ENCODE measurements around the gene CTNND2.

The CTNND2 gene

DNA sequence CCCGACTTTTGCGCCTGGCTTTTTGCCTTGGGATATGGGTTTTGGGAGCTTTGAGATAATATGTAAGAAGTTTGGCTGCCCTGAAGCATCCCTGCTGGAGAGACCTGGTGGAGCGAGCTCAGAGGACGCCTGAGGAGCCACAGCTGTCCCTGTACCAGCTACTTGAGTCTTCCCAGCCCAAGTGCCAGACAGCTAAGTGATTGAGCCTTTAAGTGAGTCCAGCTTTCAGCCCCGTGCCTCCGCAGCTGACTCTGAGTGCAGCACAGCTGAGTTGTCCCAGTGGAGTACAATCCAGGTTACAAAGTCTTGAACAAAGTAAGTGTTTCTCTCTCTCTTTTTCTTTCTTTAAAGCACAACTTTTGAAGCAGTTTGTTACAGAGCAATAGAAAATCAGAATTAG lies 939.4 kb downstream of the CTNND2 start:
- in situ Hi-C loops (cut with HindIII; ENCODE audit: low pct_unique_long_range_greater_than_20kb, low sequenced_read_pairs), result no loop called here
- TF ChIP-seq JUND (IDR thresholded peaks at IDR 0.05; ENCODE audit: low read depth), result no peak
- DNase-seq (ENCODE audit: low read depth in 1 of 2, low spot score in 1 of 2), result no peak

DNA sequence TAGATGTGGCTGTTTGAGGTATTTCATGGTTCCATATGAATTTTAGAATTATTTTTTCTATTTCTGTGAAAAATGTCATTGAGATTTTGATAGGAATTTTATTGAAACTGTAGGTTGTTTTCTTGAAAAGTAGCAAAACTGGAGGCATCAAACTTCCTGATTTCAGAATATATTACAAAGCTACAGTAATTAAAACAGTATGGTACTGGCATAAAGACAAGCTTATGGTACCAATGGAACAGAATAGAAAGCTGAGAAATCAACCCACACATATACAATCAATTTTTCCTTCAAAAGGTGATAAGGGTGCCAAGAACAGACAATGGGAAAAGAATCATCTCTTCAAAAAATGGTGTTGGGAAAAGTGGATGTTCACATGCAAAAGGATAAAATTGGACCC lies 945.5 kb downstream of the CTNND2 start:
- DNase-seq (ENCODE audit: low read depth in 1 of 2, low spot score in 1 of 2), result no peak
- no peak for TF ChIP-seq JUND (IDR thresholded peaks at IDR 0.05; ENCODE audit: low read depth)
- in situ Hi-C loops (cut with HindIII; ENCODE audit: low pct_unique_long_range_greater_than_20kb, low sequenced_read_pairs), result no loop called here

DNA sequence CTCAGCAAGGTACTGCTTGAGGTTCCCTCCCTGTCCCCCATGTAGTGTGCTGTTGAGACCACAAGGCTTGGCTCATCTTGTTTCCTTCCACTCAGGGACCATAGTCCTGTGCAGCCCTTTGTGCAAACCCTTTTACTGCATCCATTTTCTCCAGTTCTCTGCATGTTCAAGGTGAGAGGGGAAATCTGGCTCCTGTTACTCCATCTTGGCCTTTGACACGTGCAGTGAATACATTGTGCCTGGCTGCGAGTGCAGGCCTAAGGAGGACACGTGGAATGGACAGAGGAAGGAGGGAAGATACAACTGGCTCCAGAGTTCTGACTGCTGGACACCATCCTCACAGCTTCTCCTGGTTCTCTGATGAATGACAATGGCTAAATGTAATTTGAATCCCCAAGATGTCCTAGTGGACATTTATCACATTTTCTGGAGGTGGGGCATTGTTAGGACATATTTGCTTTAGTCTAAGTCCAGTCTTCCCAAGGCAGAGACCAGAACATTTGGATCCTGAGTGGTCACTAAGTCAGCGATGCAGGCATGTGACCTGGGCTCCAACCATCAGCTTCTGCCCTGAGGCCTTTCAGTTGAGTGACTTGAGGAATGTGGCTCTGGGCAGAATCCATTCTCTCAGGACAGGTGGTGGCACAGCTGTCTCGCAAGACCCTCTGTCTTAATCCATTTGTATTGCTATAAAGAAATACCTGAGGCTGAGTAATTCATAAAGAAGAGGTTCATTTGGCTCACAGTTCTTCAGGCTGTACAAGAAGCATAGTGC lies 954.2 kb downstream of the CTNND2 start:
- TF ChIP-seq JUND (IDR thresholded peaks at IDR 0.05; ENCODE audit: low read depth), result no peak
- DNase-seq (ENCODE audit: low read depth in 1 of 2, low spot score in 1 of 2), result no peak
- in situ Hi-C loops (cut with HindIII; ENCODE audit: low pct_unique_long_range_greater_than_20kb, low sequenced_read_pairs), result no loop called here

DNA sequence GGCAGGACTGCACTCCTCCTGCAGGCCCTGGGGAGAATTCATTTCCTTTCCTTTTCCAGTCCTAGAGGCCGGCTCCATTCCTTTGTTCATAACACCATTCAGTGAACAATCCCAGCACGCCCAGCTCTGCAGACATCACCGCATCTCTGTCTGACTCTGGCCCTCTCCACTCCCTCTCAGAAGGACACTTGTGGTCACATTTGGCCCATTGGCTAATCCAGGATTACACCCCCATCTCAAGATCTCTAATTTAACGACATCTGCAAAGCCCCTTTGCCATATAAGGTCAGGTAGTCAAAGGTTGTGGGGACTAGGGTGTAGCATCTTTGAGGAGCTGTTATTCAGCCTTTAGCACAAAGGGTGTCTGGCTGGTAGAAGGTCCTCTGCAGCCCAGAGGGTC lies 958.2 kb downstream of the CTNND2 start:
- no peak for TF ChIP-seq JUND (IDR thresholded peaks at IDR 0.05; ENCODE audit: low read depth)
- in situ Hi-C loops (cut with HindIII; ENCODE audit: low pct_unique_long_range_greater_than_20kb, low sequenced_read_pairs), result no loop called here
- no peak for DNase-seq (ENCODE audit: low read depth in 1 of 2, low spot score in 1 of 2)

DNA sequence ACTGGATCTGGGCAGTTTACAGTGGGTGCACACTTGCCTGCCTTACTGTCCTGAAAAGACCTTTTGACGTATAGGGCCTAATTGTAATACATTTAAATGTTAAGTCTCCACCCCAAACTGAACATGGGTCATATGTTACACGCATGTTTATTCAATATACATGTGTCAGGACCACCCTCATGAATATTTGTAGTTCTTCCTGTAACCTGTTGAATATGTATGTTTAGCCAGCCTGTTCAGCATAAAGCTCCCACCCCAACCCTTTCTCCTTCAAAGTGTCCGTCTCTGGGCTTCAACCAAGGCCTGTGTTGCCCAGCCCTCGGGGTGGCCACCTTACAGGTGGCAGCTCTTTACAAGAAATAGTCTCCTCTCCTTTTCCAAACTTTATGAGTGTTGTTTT lies 962.3 kb downstream of the CTNND2 start:
- in situ Hi-C loops (cut with HindIII; ENCODE audit: low pct_unique_long_range_greater_than_20kb, low sequenced_read_pairs), result no loop called here
- TF ChIP-seq JUND (IDR thresholded peaks at IDR 0.05; ENCODE audit: low read depth), result no peak
- no peak for DNase-seq (ENCODE audit: low read depth in 1 of 2, low spot score in 1 of 2)

DNA sequence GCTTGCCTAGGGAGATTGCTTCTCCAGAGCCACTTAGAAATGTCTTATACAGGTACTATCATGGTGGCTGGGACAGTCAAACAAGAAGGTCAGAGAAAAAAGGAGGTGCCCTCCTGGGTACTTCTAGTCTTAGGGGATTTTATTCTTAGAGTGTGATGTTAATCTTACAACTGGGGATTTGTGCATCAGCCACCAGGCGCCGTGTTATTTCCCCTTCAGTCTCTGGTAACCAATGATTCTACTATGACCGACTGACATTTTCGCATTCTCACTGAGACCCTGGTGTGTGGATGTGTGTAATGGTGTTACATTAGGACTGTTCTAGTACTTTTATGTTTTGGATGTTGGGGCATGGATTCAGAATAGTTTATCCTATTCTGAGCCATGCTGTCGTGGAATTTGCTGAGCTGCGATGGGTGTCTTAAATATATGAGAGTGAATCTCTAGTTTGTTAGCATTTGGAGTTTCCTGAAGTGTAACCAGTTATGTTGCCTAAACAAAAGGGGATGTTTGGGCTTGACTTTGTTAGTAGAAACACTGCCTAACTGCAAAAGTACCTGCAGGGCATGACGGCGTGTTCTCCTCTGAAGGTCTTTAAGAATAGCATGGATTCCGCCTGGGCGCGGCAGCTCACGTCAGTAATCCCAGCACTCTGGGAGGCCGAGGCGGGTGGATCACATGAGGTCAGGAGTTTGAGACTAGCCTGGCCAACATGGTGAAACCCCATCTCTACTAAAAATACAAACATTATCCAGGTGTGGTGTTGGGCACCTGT lies 968.0 kb downstream of the CTNND2 start:
- no peak for TF ChIP-seq JUND (IDR thresholded peaks at IDR 0.05; ENCODE audit: low read depth)
- in situ Hi-C loops (cut with HindIII; ENCODE audit: low pct_unique_long_range_greater_than_20kb, low sequenced_read_pairs), result no loop called here
- DNase-seq (ENCODE audit: low read depth in 1 of 2, low spot score in 1 of 2), result no peak

DNA sequence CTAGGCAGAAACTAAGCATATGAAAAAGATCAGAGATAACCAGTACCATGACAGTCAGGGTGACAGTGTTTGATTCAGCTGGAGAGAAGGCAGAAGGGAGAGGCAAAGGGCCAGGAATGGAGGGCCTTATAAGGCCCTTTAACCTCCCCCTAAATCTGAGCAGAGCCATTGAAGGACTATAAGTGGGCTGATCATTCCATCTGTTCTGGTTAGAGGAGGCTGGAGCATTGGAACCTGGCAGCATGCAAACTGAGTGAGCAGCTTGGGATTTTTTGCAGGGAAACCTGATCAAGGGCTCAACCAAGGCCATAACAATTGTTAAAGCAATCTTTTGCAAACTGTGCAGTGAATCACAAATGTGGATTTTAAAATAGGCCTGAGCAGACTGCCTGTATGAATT lies 968.7 kb downstream of the CTNND2 start:
- DNase-seq (ENCODE audit: low read depth in 1 of 2, low spot score in 1 of 2), result no peak
- no peak for TF ChIP-seq JUND (IDR thresholded peaks at IDR 0.05; ENCODE audit: low read depth)
- in situ Hi-C loops (cut with HindIII; ENCODE audit: low pct_unique_long_range_greater_than_20kb, low sequenced_read_pairs), result no loop called here

DNA sequence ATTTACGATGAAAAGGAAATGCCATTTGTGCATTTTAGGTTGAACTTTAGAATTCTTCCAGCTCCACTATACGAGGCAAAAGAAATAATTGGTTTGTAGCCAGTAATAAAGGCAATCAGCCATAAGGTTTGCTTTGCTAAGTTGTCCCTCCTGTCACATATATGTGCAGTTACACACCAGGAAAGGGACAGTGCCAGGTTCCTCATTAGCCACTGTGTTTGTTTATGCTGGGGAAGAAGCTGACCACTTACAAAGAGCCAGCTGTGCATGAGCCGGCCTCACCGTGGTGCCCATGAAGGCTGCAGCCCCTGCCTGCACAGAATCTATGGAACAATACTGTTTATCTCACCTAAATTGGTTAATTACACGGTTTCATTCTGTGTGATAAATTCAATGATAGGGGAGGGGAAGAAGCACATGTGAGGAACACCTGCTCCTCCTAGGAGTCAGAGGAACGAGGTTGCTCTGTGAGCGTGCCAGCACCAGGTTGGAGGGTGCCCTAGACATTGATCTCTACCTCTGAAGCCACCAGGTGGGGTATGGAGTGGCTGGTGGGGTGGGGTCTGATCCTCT lies 969.4 kb downstream of the CTNND2 start:
- no peak for TF ChIP-seq JUND (IDR thresholded peaks at IDR 0.05; ENCODE audit: low read depth)
- in situ Hi-C loops (cut with HindIII; ENCODE audit: low pct_unique_long_range_greater_than_20kb, low sequenced_read_pairs), result no loop called here
- DNase-seq (ENCODE audit: low read depth in 1 of 2, low spot score in 1 of 2), result no peak

DNA sequence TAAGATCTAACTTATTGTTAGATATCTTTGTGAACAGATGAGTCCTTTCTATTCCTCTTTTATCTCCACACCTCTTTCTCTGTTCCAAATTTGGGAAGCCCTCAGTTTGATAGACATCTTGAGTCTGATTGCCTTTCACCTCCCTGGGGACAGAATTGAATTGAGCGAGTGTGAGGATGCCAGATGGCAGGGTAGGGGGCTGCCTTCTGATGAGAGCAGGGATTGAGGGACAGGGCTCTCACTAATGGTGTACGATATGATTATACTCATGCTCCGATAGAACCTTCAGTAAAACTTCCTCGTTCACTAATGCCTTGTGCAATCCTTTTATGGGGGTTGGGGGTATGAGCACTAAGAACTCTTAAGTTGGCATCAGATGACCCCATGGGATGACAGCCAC lies 971.1 kb downstream of the CTNND2 start:
- in situ Hi-C loops (cut with HindIII; ENCODE audit: low pct_unique_long_range_greater_than_20kb, low sequenced_read_pairs), result no loop called here
- no peak for DNase-seq (ENCODE audit: low read depth in 1 of 2, low spot score in 1 of 2)
- TF ChIP-seq JUND (IDR thresholded peaks at IDR 0.05; ENCODE audit: low read depth), result no peak

DNA sequence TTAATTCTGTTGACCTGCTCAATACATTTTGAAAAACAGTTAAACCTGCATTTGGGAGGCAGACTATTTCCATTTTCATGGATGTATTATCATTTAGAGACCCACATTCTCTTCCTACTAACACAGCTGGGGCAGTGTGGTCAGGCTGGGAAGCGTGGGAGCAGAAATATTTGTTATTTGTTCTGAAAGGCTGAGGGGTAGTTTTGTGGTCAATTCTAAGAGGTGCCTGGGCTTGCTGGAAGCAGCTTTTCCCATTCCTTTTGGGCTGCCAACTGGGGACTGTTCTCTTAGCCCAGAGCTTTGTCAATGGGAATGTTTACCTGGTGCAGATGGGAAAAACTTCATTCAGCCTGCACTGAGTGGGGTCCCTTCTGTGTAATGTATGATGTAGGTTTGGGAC lies 971.8 kb downstream of the CTNND2 start:
- no peak for DNase-seq (ENCODE audit: low read depth in 1 of 2, low spot score in 1 of 2)
- no peak for TF ChIP-seq JUND (IDR thresholded peaks at IDR 0.05; ENCODE audit: low read depth)
- in situ Hi-C loops (cut with HindIII; ENCODE audit: low pct_unique_long_range_greater_than_20kb, low sequenced_read_pairs), result no loop called here

DNA sequence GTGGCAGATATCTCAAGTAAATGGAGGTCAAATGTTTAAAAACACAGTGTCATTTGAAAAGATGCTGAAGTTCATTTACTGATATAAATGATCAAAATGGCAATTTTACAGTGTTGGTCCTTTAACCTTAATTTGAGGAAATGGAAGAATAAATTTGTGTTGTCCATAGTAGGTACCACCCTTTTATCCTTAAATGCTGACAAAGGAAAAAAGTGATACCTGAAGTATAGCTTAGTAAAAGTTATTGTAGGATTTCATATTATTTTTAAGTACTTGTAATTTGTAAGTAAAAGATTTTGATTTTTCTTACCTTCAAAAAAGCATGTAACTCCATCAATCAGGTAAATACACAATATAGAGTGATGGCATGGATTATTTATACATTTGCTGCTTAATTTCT lies 976.6 kb downstream of the CTNND2 start:
- in situ Hi-C loops (cut with HindIII; ENCODE audit: low pct_unique_long_range_greater_than_20kb, low sequenced_read_pairs), result no loop called here
- no peak for TF ChIP-seq JUND (IDR thresholded peaks at IDR 0.05; ENCODE audit: low read depth)
- no peak for DNase-seq (ENCODE audit: low read depth in 1 of 2, low spot score in 1 of 2)

DNA sequence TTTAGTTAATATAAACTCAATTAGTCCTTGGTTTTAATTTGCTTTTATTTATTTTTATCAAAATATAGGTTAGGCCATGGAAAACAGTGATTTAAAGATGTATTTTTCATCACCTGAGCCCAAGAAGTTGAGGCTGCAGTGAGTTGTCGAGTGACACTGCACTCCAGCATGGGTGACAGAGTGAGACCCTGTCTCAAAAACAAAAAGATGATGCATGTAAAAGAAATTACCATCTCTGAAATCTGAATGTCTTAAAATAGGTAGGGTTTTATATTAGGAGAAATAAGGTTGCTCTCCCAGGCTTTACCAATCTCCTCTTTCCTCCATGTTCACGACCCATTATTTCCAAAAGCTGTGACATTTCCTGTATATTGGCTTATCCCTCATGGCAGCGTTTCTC lies 980.9 kb downstream of the CTNND2 start:
- in situ Hi-C loops (cut with HindIII; ENCODE audit: low pct_unique_long_range_greater_than_20kb, low sequenced_read_pairs), result no loop called here
- TF ChIP-seq JUND (IDR thresholded peaks at IDR 0.05; ENCODE audit: low read depth), result no peak
- DNase-seq (ENCODE audit: low read depth in 1 of 2, low spot score in 1 of 2), result no peak
